Stimulated activated memory B cell treated with anti-CD40 and anti-IgM and Interleukin-4, amounts not matched to agents 10 μg/mL and 1 μg/mL and 100 μg/mL, for 72 hours (primary cell): Measurements from ENCODE around the gene GGCT.
"Not testable (repeated sequence)": the region's sequence is repeated elsewhere in the genome, so short reads cannot be mapped to it uniquely, and the experiment has no call there.

ENCODE experiments used
- ATAC-seq: fragments of 150-1000 bp; cut with Tn5 transposase; 2 replicates; pipeline ENCODE4 v1.10.0; 2021
- H3K27ac Mint-ChIP-seq: one replicate; pipeline ENCODE4 v1.8.0; 2022; ENCODE audit warnings: mild to moderate bottlenecking, mixed read lengths
- H3K27me3 Mint-ChIP-seq: one replicate; pipeline ENCODE4 v1.8.0; 2022; ENCODE audit warnings: mixed read lengths
- H3K36me3 Mint-ChIP-seq: one replicate; pipeline ENCODE4 v1.8.0; 2022; ENCODE audit warnings: mixed read lengths
- H3K4me1 Mint-ChIP-seq: one replicate; pipeline ENCODE4 v1.8.0; 2022; ENCODE audit warnings: mixed read lengths
- H3K4me3 Mint-ChIP-seq: one replicate; pipeline ENCODE4 v1.8.0; 2022; ENCODE audit warnings: mild to moderate bottlenecking, moderate library complexity, mixed read lengths
- H3K9me3 Mint-ChIP-seq: one replicate; pipeline ENCODE4 v1.8.0; 2022; ENCODE audit warnings: mixed read lengths

The GGCT gene

GRCh38 chr7:30504301-30505173 lies at the start of gene GGCT:
Gene GGCT (minus strand): TSS chr7:30504829. CDS start chr7:30504709, 120 bp downstream.
- Mint-ChIP-seq H3K4me3 (peak within 1 kb of the TSS; percentile 93), H3K36me3 (peaks cover 11% of the 10 kb centered on the region), H3K27me3 (no peaks in the 10 kb centered on the region), H3K9me3 (no peaks in the 10 kb centered on the region), H3K4me1 (peaks cover 33% of the 10 kb centered on the region), H3K27ac (peak within 1 kb of the TSS; percentile 88)
- ATAC-seq = peak; percentile 100

- peaks cover 29% of the 10 kb centered on the region for H3K36me3 Mint-ChIP-seq
- no peak for ATAC-seq
- peaks cover 12% of the 10 kb centered on the region for H3K4me1 Mint-ChIP-seq
- H3K4me3 Mint-ChIP-seq = no peak overlapping the region
- H3K27me3 Mint-ChIP-seq = no peaks in the 10 kb centered on the region
- no peak overlapping the region for H3K27ac Mint-ChIP-seq
- no peaks in the 10 kb centered on the region for H3K9me3 Mint-ChIP-seq
These were observed 48.9 kb upstream of the GGCT start for GRCh38 chr7:30553546-30553945.

GRCh38 chr7:30553141-30553540 lies 48.5 kb upstream of the GGCT start:
- Mint-ChIP-seq H3K9me3 (no peaks in the 10 kb centered on the region), H3K27ac (no peak overlapping the region), H3K36me3 (peaks cover 29% of the 10 kb centered on the region), H3K4me1 (peaks cover 12% of the 10 kb centered on the region), H3K27me3 (no peaks in the 10 kb centered on the region), H3K4me3 (no peak overlapping the region)
- ATAC-seq = no peak

- H3K27me3 Mint-ChIP-seq = no peaks in the 10 kb centered on the region
- peaks cover 12% of the 10 kb centered on the region for H3K4me1 Mint-ChIP-seq
- no peaks in the 10 kb centered on the region for H3K9me3 Mint-ChIP-seq
- H3K27ac Mint-ChIP-seq = no peak overlapping the region
- no peak for ATAC-seq
- H3K4me3 Mint-ChIP-seq = no peak overlapping the region
- H3K36me3 Mint-ChIP-seq = peaks cover 29% of the 10 kb centered on the region
These were observed 47.7 kb upstream of the GGCT start for GRCh38 chr7:30552330-30552729.

- peaks cover 36% of the 10 kb centered on the region for H3K36me3 Mint-ChIP-seq
- H3K27me3 Mint-ChIP-seq = no peaks in the 10 kb centered on the region
- H3K4me3 Mint-ChIP-seq = no peak overlapping the region
- H3K9me3 Mint-ChIP-seq = no peaks in the 10 kb centered on the region
- ATAC-seq = no peak
- no peak overlapping the region for H3K27ac Mint-ChIP-seq
- peaks cover 12% of the 10 kb centered on the region for H3K4me1 Mint-ChIP-seq
These were observed 45.4 kb upstream of the GGCT start for GRCh38 chr7:30549931-30550493.

- Mint-ChIP-seq H3K27ac (no peak overlapping the region), H3K4me3 (no peak overlapping the region), H3K27me3 (no peaks in the 10 kb centered on the region), H3K36me3 (peaks cover 26% of the 10 kb centered on the region), H3K9me3 (no peaks in the 10 kb centered on the region), H3K4me1 (peaks cover 12% of the 10 kb centered on the region)
- ATAC-seq = no peak
These were observed 44.2 kb upstream of the GGCT start for GRCh38 chr7:30548845-30549244.

- no peak overlapping the region for H3K27ac Mint-ChIP-seq
These were observed 42.0 kb upstream of the GGCT start for GRCh38 chr7:30546596-30546995.

GRCh38 chr7:30545791-30546555 lies 41.3 kb upstream of the GGCT start:
- no peaks in the 10 kb centered on the region for H3K9me3 Mint-ChIP-seq
- no peaks in the 10 kb centered on the region for H3K27me3 Mint-ChIP-seq
- ATAC-seq = no peak
- H3K27ac Mint-ChIP-seq = no peak overlapping the region
- H3K4me1 Mint-ChIP-seq = peaks cover 3% of the 10 kb centered on the region
- H3K4me3 Mint-ChIP-seq = no peak overlapping the region
- H3K36me3 Mint-ChIP-seq = peaks cover 25% of the 10 kb centered on the region

More at GRCh38 chr7:30546596-30546995, 42.0 kb upstream of the GGCT start:
- Mint-ChIP-seq H3K4me1 (peaks cover 9% of the 10 kb centered on the region), H3K27me3 (no peaks in the 10 kb centered on the region), H3K36me3 (peaks cover 21% of the 10 kb centered on the region), H3K4me3 (no peak overlapping the region), H3K9me3 (no peaks in the 10 kb centered on the region)
- ATAC-seq = no peak

GRCh38 chr7:30543813-30544525 lies 39.3 kb upstream of the GGCT start:
- Mint-ChIP-seq H3K36me3 (peaks cover 36% of the 10 kb centered on the region), H3K27me3 (no peaks in the 10 kb centered on the region), H3K27ac (no peak overlapping the region), H3K4me1 (no peaks in the 10 kb centered on the region), H3K9me3 (no peaks in the 10 kb centered on the region), H3K4me3 (no peak overlapping the region)
- ATAC-seq = no peak

GRCh38 chr7:30543115-30543514 lies 38.5 kb upstream of the GGCT start:
- peaks cover 44% of the 10 kb centered on the region for H3K36me3 Mint-ChIP-seq
- not testable (repeated sequence) for H3K4me3 Mint-ChIP-seq, H3K9me3 Mint-ChIP-seq, H3K27ac Mint-ChIP-seq, ATAC-seq, H3K4me1 Mint-ChIP-seq, H3K27me3 Mint-ChIP-seq

GRCh38 chr7:30533886-30534285 lies 29.3 kb upstream of the GGCT start:
- no peaks in the 10 kb centered on the region for H3K9me3 Mint-ChIP-seq
- no peak overlapping the region for H3K4me3 Mint-ChIP-seq
- H3K4me1 Mint-ChIP-seq = no peaks in the 10 kb centered on the region
- no peaks in the 10 kb centered on the region for H3K27me3 Mint-ChIP-seq
- no peak overlapping the region for H3K27ac Mint-ChIP-seq
- no peak for ATAC-seq
- H3K36me3 Mint-ChIP-seq = peaks cover 36% of the 10 kb centered on the region

GRCh38 chr7:30531286-30531685 lies 26.7 kb upstream of the GGCT start:
- no peak for ATAC-seq
- peaks cover 21% of the 10 kb centered on the region for H3K36me3 Mint-ChIP-seq
- no peaks in the 10 kb centered on the region for H3K27me3 Mint-ChIP-seq
- no peaks in the 10 kb centered on the region for H3K4me1 Mint-ChIP-seq
- no peak overlapping the region for H3K27ac Mint-ChIP-seq
- no peak overlapping the region for H3K4me3 Mint-ChIP-seq
- H3K9me3 Mint-ChIP-seq = no peaks in the 10 kb centered on the region

- Mint-ChIP-seq H3K4me3 (no peak overlapping the region), H3K27ac (no peak overlapping the region)
These were observed 25.7 kb upstream of the GGCT start for GRCh38 chr7:30530373-30530772.

GRCh38 chr7:30528779-30529178 lies 24.1 kb upstream of the GGCT start:
- Mint-ChIP-seq H3K4me3 (no peak overlapping the region), H3K36me3 (peaks cover 7% of the 10 kb centered on the region), H3K9me3 (no peaks in the 10 kb centered on the region), H3K27me3 (no peaks in the 10 kb centered on the region), H3K4me1 (no peaks in the 10 kb centered on the region), H3K27ac (no peak overlapping the region)
- ATAC-seq = no peak

More at GRCh38 chr7:30530373-30530772, 25.7 kb upstream of the GGCT start:
- ATAC-seq = no peak
- Mint-ChIP-seq H3K27me3 (no peaks in the 10 kb centered on the region), H3K4me1 (no peaks in the 10 kb centered on the region), H3K36me3 (peaks cover 15% of the 10 kb centered on the region), H3K9me3 (no peaks in the 10 kb centered on the region)

- not testable (repeated sequence) for H3K4me1 Mint-ChIP-seq
These were observed 22.7 kb upstream of the GGCT start for GRCh38 chr7:30527297-30527696.

More at GRCh38 chr7:30527297-30527696, 22.7 kb upstream of the GGCT start:
- H3K27me3 Mint-ChIP-seq, ATAC-seq, H3K4me3 Mint-ChIP-seq, H3K27ac Mint-ChIP-seq, H3K9me3 Mint-ChIP-seq: not testable (repeated sequence)
- H3K36me3 Mint-ChIP-seq = peaks cover 19% of the 10 kb centered on the region
